ENCODE measurements around the gene ZNF646. TPM values are rescaled to one million over a fixed set of nuclear protein-coding genes. Genes with fewer than 3 reads are reported as not detected.

The ZNF646 gene
- total RNA-seq, 1 donor from 2014 or later = 17.2 TPM

Other genes with a start within 250 kb of the ZNF646 start
- 37.7 and 40.7 TPM in 2 replicates for gene BCL7C, start 180.3 kb upstream of the ZNF646 start, total RNA-seq
- gene CTF1, start 177.8 kb upstream of the ZNF646 start, total RNA-seq = 5.2 and 5.9 TPM in 2 replicates
- 42.3 and 42.5 TPM in 2 replicates for gene FBXL19, start 150.8 kb upstream of the ZNF646 start, total RNA-seq
- 21.1 and 22.6 TPM in 2 replicates for gene ORAI3, start 125.4 kb upstream of the ZNF646 start, total RNA-seq
- 15.4 and 18.7 TPM in 2 replicates for gene SETD1A, start 116.7 kb upstream of the ZNF646 start, total RNA-seq
- 8.3 and 9.0 TPM in 2 replicates for gene HSD3B7, start 89.2 kb upstream of the ZNF646 start, total RNA-seq
- gene STX1B, start 63.8 kb upstream of the ZNF646 start, total RNA-seq = 10.7 and 11.0 TPM in 2 replicates
- gene STX4, start 40.9 kb upstream of the ZNF646 start, total RNA-seq = 54.9 and 56.0 TPM in 2 replicates
- gene ZNF668, start 182 bp upstream of the ZNF646 start, total RNA-seq = 18.6 and 21.6 TPM in 2 replicates
- gene PRSS53, start 14.5 kb downstream of the ZNF646 start, total RNA-seq = 3.4 and 7.1 TPM in 2 replicates
- 133 and 156 TPM in 2 replicates for gene VKORC1, start 20.4 kb downstream of the ZNF646 start, total RNA-seq
- gene BCKDK, start 34.0 kb downstream of the ZNF646 start, total RNA-seq = 44.9 and 47.7 TPM in 2 replicates
- gene KAT8, start 43.2 kb downstream of the ZNF646 start, total RNA-seq = 27.3 and 33.5 TPM in 2 replicates
- 3.9 and 9.5 TPM in 2 replicates for gene PRSS8, start 61.3 kb downstream of the ZNF646 start, total RNA-seq
- 0.19 and 0.41 TPM in 2 replicates for gene PRSS36, start 75.6 kb downstream of the ZNF646 start, total RNA-seq
- gene FUS, start 105.7 kb downstream of the ZNF646 start, total RNA-seq = 250 and 309 TPM in 2 replicates
- gene PYCARD, start 128.3 kb downstream of the ZNF646 start, total RNA-seq = 7.3 and 9.0 TPM in 2 replicates
- gene TRIM72, start 139.7 kb downstream of the ZNF646 start, total RNA-seq = not detected in 2 replicates
- not detected in 2 replicates for gene PYDC1, start 142.7 kb downstream of the ZNF646 start, total RNA-seq
- 0.20 TPM in 1 of 2 replicates, not detected in the other for gene ITGAM, start 185.6 kb downstream of the ZNF646 start, total RNA-seq